NCI-H774 (cell line): ENCODE results near the gene ANP32A.

Source experiments
- DNase-seq: peaks from one replicate; lab custom pipeline; 2025; lab: John Stamatoyannopoulos, UW

The ANP32A gene

GRCh38 chr15:68819495-68820294, 1.0 kb downstream of the ANP32A start:
- no peak for DNase-seq

- DNase-seq, result no peak
These were observed 1.8 kb downstream of the ANP32A start for GRCh38 chr15:68818769-68819494.

- peak; percentile 47 for DNase-seq
These were observed 2.5 kb downstream of the ANP32A start for GRCh38 chr15:68818066-68818768.

- DNase-seq, result peak; percentile 53
These were observed 3.2 kb downstream of the ANP32A start for GRCh38 chr15:68817304-68818065.

GRCh38 chr15:68816795-68817303, 3.8 kb downstream of the ANP32A start:
- DNase-seq, result no peak

- DNase-seq, result no peak
These were observed 4.5 kb downstream of the ANP32A start for GRCh38 chr15:68816158-68816557.

GRCh38 chr15:68815598-68815997, 5.1 kb downstream of the ANP32A start:
- no peak for DNase-seq

- DNase-seq, result no peak
These were observed 6.1 kb downstream of the ANP32A start for GRCh38 chr15:68814596-68814995.

GRCh38 chr15:68812597-68813431, 7.9 kb downstream of the ANP32A start:
- no peak for DNase-seq

- no peak for DNase-seq
These were observed 8.6 kb downstream of the ANP32A start for GRCh38 chr15:68812069-68812468.

GRCh38 chr15:68809517-68809916, 11.2 kb downstream of the ANP32A start:
- no peak for DNase-seq

GRCh38 chr15:68808770-68809169, 11.9 kb downstream of the ANP32A start:
- no peak for DNase-seq

GRCh38 chr15:68808091-68808490, 12.6 kb downstream of the ANP32A start:
- DNase-seq, result no peak

GRCh38 chr15:68807249-68807648, 13.4 kb downstream of the ANP32A start:
- no peak for DNase-seq

GRCh38 chr15:68806220-68807060, 14.3 kb downstream of the ANP32A start:
- no peak for DNase-seq

GRCh38 chr15:68802373-68802772, 18.3 kb downstream of the ANP32A start:
- no peak for DNase-seq

GRCh38 chr15:68801572-68802148, 19.0 kb downstream of the ANP32A start:
- no peak for DNase-seq

- no peak for DNase-seq
These were observed 19.8 kb downstream of the ANP32A start for GRCh38 chr15:68800875-68801274.

- DNase-seq, result no peak
These were observed 22.2 kb downstream of the ANP32A start for GRCh38 chr15:68798346-68799094.
